Mesodermal cell (in vitro differentiated cells): ENCODE results near the gene QRFP.

Experiments
- H3K27ac ChIP-seq: 2 replicates; pipeline ENCODE4 v1.7.0; 2013; ENCODE audit warnings: mild to moderate bottlenecking, low read depth, low read length, moderate library complexity; ENCODE audit not compliant: severe bottlenecking
- H3K36me3 ChIP-seq: 2 replicates; pipeline ENCODE4 v1.7.1; 2013; ENCODE audit warnings: mild to moderate bottlenecking, low read length, moderate library complexity; ENCODE audit not compliant: control insufficient read depth, insufficient read depth
- H3K4me1 ChIP-seq: one replicate; pipeline ENCODE4 v1.7.1; 2013; ENCODE audit warnings: mild to moderate bottlenecking, low read length; ENCODE audit not compliant: insufficient read depth, control insufficient read depth, poor library complexity, severe bottlenecking
- H3K4me3 ChIP-seq: 2 replicates; pipeline ENCODE4 v1.7.0; 2013; ENCODE audit warnings: low read length, control low read depth, mild to moderate bottlenecking; ENCODE audit not compliant: insufficient read depth, poor library complexity, severe bottlenecking; ENCODE audit errors: extremely low read depth
- H3K9me3 ChIP-seq: 2 replicates; pipeline ENCODE4 v1.7.1; 2013; ENCODE audit warnings: mild to moderate bottlenecking, low read length, moderate library complexity; ENCODE audit not compliant: control insufficient read depth
- WGBS, 2 experiments: methylation state at CpG; one replicate each; pipeline ENCODE4 v1.1.5; 2013; ENCODE audit warnings: missing lambda C conversion rate in 2 of 2; ENCODE audit not compliant: insufficient coverage in 2 of 2; 5-methylcytosine and 5-hydroxymethylcytosine counted together

The QRFP gene

GRCh38 chr9:130938652-130939404 lies 42.2 kb upstream of the QRFP start, which contains the start of gene FIBCD1:
FIBCD1 (minus strand) TSS chr9:130939247; CDS start chr9:130938607, 640 bp downstream.
- no peaks in the 10 kb centered on the region for H3K36me3 ChIP-seq
- no peak within 1 kb of the TSS for H3K27ac ChIP-seq
- peaks cover 19% of the 10 kb centered on the region for H3K4me1 ChIP-seq
- H3K9me3 ChIP-seq, result no peaks in the 10 kb centered on the region
- H3K4me3 ChIP-seq, result peak within 1 kb of the TSS; percentile 56
- 0 to 1% methylated on average over 68 to 88 of the region's 98 CpGs for WGBS, 2 experiments

- H3K36me3 ChIP-seq, result no peaks in the 10 kb centered on the region
- 7 to 8% methylated on average over 34 to 37 of the region's 52 CpGs for WGBS, 2 experiments
- H3K9me3 ChIP-seq, result no peaks in the 10 kb centered on the region
- peaks cover 21% of the 10 kb centered on the region for H3K4me1 ChIP-seq
- H3K27ac ChIP-seq, result no peak overlapping the region
- H3K4me3 ChIP-seq, result peak overlapping the region; percentile 39
Observed at GRCh38 chr9:130938184-130938651, 41.6 kb upstream of the QRFP start.

GRCh38 chr9:130937146-130938076 lies 40.8 kb upstream of the QRFP start:
- Histone ChIP-seq H3K27ac (no peak overlapping the region), H3K4me1 (peaks cover 29% of the 10 kb centered on the region), H3K9me3 (no peaks in the 10 kb centered on the region), H3K36me3 (no peaks in the 10 kb centered on the region), H3K4me3 (peak overlapping the region; percentile 39)
- 80 to 84% methylated on average over 17 to 21 of the region's 23 CpGs for WGBS, 2 experiments

- peak overlapping the region; percentile 23 for H3K27ac ChIP-seq
- H3K36me3 ChIP-seq, result no peaks in the 10 kb centered on the region
- H3K9me3 ChIP-seq, result no peaks in the 10 kb centered on the region
- 37 to 40% methylated on average over 10 of the region's 12 CpGs for WGBS, 2 experiments
- peaks cover 29% of the 10 kb centered on the region for H3K4me1 ChIP-seq
- H3K4me3 ChIP-seq, result no peak overlapping the region
Observed at GRCh38 chr9:130936285-130937117, 39.9 kb upstream of the QRFP start.

GRCh38 chr9:130935648-130936271 lies 39.1 kb upstream of the QRFP start:
- Histone ChIP-seq H3K9me3 (no peaks in the 10 kb centered on the region), H3K36me3 (no peaks in the 10 kb centered on the region), H3K27ac (peak overlapping the region; percentile 23), H3K4me3 (no peak overlapping the region), H3K4me1 (peaks cover 29% of the 10 kb centered on the region)
- WGBS, 2 experiments, result 90 to 96% methylated on average over 11 to 13 of the region's 13 CpGs

- WGBS, 2 experiments, result 89 to 95% methylated on average over 8 to 9 of the region's 16 CpGs
- H3K4me3 ChIP-seq, result no peak overlapping the region
- no peaks in the 10 kb centered on the region for H3K36me3 ChIP-seq
- H3K9me3 ChIP-seq, result no peaks in the 10 kb centered on the region
- peaks cover 29% of the 10 kb centered on the region for H3K4me1 ChIP-seq
- H3K27ac ChIP-seq, result no peak overlapping the region
Observed at GRCh38 chr9:130934702-130935647, 38.4 kb upstream of the QRFP start.

- no peaks in the 10 kb centered on the region for H3K36me3 ChIP-seq
- H3K27ac ChIP-seq, result no peak overlapping the region
- H3K4me1 ChIP-seq, result peaks cover 29% of the 10 kb centered on the region
- H3K4me3 ChIP-seq, result no peak overlapping the region
- no peaks in the 10 kb centered on the region for H3K9me3 ChIP-seq
- WGBS, 2 experiments, result 90 to 96% methylated on average over 10 to 11 of the region's 11 CpGs
Observed at GRCh38 chr9:130934246-130934645, 37.6 kb upstream of the QRFP start.

- H3K27ac ChIP-seq, result peak overlapping the region; percentile 10
- no peak overlapping the region for H3K4me3 ChIP-seq
- 40 to 53% methylated on average over 13 to 18 of the region's 26 CpGs for WGBS, 2 experiments
- no peaks in the 10 kb centered on the region for H3K36me3 ChIP-seq
- H3K9me3 ChIP-seq, result no peaks in the 10 kb centered on the region
- H3K4me1 ChIP-seq, result peaks cover 29% of the 10 kb centered on the region
Observed at GRCh38 chr9:130933114-130934046, 36.8 kb upstream of the QRFP start.
